SK-N-MC (cell line): ENCODE results near the gene BLOC1S6.

Experiments used
- DNase-seq: peaks from one replicate; pipeline ENCODE4 v3.0.0-alpha.2; 2011; ENCODE audit warnings: low read depth, low spot score
- H3K27ac ChIP-seq: fragments of 200-600 bp; sonication (generic); 2 replicates; pipeline ENCODE4 v1.5.1; 2016; ENCODE audit warnings: mixed run types
- H3K36me3 ChIP-seq: fragments of 200-600 bp; sonication (generic); 2 replicates; pipeline ENCODE4 v1.6.1; 2017; ENCODE audit warnings: antibody characterized with exemption, low read length, mixed read lengths; ENCODE audit not compliant: insufficient read depth
- H3K4me3 ChIP-seq: fragments of 200-600 bp; sonication (generic); 2 replicates; pipeline ENCODE4 v1.5.1; 2016
- H3K9ac ChIP-seq: fragments of 200-600 bp; sonication (generic); 2 replicates; pipeline ENCODE4 v1.8.0; 2017; ENCODE audit warnings: mixed run types, mixed read lengths; ENCODE audit not compliant: insufficient read length
- H3K9me3 ChIP-seq: fragments of 200-600 bp; sonication (generic); 2 replicates; pipeline ENCODE4 v1.6.1; 2017; ENCODE audit warnings: low read depth, mild to moderate bottlenecking, antibody characterized with exemption, low read length, moderate library complexity, mixed read lengths
- EZH2 ChIP-seq: fragments of 200-600 bp; sonication (generic); IDR thresholded peaks from one replicate; pipeline ENCODE4 v1.6.1; 2017; ENCODE audit warnings: antibody characterized with exemption
- FOXP2 ChIP-seq: optimal IDR thresholded peaks from 2 replicates; pipeline ENCODE3; 2011; ENCODE audit warnings: mild to moderate bottlenecking, moderate library complexity; ENCODE audit not compliant: insufficient read depth; ENCODE audit errors: extremely low read length, control extremely low read depth
- POLR2AphosphoS5 ChIP-seq: IDR thresholded peaks from 2 replicates; pipeline ENCODE4 v1.6.1; 2012; ENCODE audit warnings: mild to moderate bottlenecking, low read depth, low read length, borderline replicate concordance

Gene BLOC1S6

DNA sequence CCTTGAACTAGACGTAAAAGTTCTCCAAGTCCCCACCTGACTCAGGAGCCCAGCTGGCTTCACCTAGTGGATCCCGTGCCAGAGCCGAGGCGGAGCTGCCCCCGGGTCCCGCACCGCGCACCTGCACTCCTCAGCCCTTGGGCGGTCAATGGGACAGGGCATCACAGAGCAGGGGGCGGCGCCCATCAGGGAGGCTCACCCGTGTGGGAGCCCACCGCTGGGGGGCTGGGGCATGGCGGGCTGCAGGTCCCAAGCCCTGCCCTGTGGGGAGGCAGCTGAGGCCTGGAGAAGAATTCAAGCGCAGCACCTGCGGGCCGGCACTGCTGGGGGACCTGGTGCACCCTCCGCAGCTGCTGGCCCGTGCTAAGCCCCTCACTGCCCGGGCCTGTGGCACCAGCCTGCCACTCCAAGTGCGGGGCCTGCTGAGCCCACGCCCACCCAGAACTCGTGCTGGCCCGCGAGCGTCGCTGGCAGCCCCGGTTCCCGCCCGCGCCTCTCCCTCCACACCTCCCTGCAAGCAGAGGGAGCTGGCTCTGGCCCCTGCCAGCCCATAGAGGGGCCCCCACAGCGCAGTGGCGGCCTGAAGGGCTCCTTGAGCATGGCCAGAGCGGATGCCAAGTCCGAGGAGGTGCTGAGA, 63.8 kb downstream of the BLOC1S6 start:
- TF ChIP-seq FOXP2: no peak
- no peak for TF ChIP-seq EZH2
- no peak for TF ChIP-seq POLR2AphosphoS5
- no peak for DNase-seq
- Histone ChIP-seq H3K9ac (no peak overlapping the region), H3K4me3 (no peak overlapping the region), H3K27ac (no peak overlapping the region), H3K9me3 (no peaks in the 10 kb centered on the region), H3K36me3 (no peaks in the 10 kb centered on the region)

DNA sequence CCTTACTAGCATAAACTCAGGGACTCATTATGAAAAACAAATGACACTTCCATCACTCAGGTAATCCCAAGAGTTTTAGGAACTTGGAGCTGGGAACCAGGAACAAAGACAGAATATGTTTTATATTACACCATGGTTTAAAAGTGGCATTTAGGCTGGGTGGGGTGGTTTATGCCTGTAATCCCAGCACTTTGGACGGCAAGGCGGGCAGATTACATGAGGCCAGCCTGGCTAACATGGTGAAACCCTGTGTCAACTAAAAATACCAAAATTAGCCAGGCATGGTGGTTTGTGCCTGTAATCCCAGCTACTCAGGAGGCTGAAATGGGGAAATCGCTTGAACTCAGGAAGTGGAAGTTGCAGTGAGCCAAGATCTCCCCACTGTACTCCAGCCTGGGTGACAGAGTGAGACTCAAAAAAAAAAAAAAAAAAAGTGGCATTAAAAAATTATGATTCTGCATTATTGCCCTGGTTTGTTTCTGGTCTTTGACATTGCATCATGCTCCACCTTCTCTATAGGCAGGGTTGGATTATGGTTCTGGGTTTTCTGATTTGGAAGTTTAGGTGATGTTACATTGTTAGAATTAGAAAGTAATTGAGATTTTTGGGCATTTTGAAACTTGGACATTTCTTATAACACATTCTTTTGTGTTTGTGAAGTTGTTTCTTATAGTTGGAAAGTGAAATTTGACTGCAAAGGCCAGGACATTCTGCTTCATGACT, 66.7 kb downstream of the BLOC1S6 start:
- DNase-seq: no peak
- TF ChIP-seq POLR2AphosphoS5 (no peak), FOXP2 (no peak), EZH2 (no peak)
- Histone ChIP-seq H3K27ac (peak overlapping the region; percentile 16; the same call in 1 of the 2 replicates), H3K9ac (no peak overlapping the region), H3K9me3 (no peaks in the 10 kb centered on the region), H3K4me3 (no peak overlapping the region), H3K36me3 (no peaks in the 10 kb centered on the region)

DNA sequence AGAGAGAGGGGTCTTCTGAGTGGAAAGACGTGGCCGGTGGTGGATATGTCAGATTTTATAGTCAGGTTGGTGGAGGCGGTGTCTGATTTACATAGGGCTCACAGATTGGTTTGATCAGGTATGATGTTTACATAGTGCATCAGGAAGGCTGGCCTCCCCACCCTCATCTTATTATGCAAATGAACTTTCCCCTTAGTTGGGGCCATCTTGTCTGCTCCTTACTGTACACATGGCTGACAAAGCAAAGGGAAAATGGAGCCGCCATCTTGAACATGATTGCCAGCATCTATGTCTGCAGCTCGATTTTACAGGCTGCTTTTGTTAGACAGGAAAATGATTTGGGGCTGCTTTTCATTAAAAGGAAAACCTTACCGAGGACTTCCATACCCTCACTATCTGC, 67.6 kb downstream of the BLOC1S6 start:
- no peaks in the 10 kb centered on the region for H3K9me3 ChIP-seq
- DNase-seq: no peak
- no peak overlapping the region for H3K9ac ChIP-seq
- no peaks in the 10 kb centered on the region for H3K36me3 ChIP-seq
- TF ChIP-seq POLR2AphosphoS5 (no peak), EZH2 (no peak), FOXP2 (no peak)
- H3K27ac ChIP-seq: no peak overlapping the region
- no peak overlapping the region for H3K4me3 ChIP-seq

DNA sequence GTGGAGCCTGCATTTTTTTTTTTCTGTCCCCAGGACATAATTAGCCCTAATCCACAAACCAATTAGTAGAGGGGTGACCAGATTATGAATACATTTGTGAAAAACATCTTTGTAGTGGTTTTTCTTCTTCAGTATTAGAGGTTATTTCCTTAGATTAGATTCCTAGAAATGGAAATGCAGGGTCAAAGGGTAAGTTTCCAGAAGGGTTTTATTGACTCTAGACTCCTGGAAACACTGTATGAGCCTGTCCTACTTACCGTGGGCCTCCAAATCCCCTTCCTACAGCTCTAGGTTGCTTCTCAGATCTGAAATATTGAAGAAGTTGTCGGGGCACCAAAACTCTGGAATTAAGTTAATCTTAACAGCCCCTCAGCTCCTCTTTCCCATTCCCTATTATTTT, 70.1 kb downstream of the BLOC1S6 start:
- Histone ChIP-seq H3K4me3 (no peak overlapping the region), H3K9ac (no peak overlapping the region), H3K27ac (no peak overlapping the region), H3K9me3 (no peaks in the 10 kb centered on the region), H3K36me3 (no peaks in the 10 kb centered on the region)
- no peak for DNase-seq
- TF ChIP-seq FOXP2 (no peak), POLR2AphosphoS5 (no peak), EZH2 (no peak)

DNA sequence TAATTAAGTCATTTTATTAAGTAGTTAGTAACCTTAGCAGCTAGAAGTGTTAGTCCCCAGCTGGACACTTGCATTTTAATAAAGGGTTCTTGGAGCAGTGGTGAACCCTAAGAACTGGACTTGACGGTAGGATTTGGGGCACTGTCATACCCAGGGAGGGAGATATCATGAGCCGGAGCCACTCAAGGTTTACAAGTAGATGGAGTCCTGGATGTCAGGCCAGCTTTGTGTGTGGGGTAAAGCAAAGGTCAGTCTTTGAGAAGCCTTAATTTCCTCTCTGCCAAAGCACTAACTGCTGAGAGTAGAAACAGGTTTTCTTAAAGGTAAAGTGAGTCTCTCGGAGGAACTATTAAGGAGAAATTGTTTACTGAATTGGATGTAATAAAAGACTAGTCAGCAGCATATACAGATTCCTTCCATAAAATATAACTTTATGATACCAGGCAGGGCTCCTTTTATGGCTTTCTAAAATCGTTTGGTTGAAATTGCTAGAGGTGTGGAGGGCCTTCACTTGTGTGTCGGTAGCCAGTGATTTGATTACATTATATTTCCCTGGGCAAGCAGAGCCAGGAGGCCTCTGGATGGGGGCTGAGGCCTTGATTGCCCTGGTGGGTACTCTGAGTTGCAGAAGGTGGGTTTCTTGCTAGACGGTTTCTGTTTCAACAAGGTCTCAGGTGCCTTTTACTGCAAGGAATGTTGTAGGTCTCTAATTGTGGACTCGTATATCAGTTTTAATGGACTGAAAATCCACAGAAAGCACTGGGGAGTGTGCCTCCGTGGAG, 70.8 kb downstream of the BLOC1S6 start:
- no peak for DNase-seq
- H3K27ac ChIP-seq: no peak overlapping the region
- no peak for TF ChIP-seq POLR2AphosphoS5
- H3K9me3 ChIP-seq: no peaks in the 10 kb centered on the region
- no peak overlapping the region for H3K9ac ChIP-seq
- no peaks in the 10 kb centered on the region for H3K36me3 ChIP-seq
- H3K4me3 ChIP-seq: no peak overlapping the region
